Type B pancreatic cell (in vitro differentiated cells): ENCODE results near the gene PAGE3. TPM values are rescaled to one million over a fixed set of nuclear protein-coding genes. Genes with fewer than 3 reads are reported as not detected.

Experiments
- DNase-seq: peaks from one replicate; pipeline ENCODE4 v3.0.0; 2021; ENCODE audit warnings: mixed read lengths; ENCODE audit not compliant: unreplicated experiment; ENCODE audit errors: extremely low spot score
- H3K27ac Mint-ChIP-seq: 2 replicates; pipeline ENCODE4 v1.8.0; 2021; ENCODE audit warnings: mild to moderate bottlenecking, mixed read lengths
- H3K27me3 Mint-ChIP-seq: 2 replicates; pipeline ENCODE4 v1.8.0; 2021; ENCODE audit warnings: mixed read lengths
- H3K36me3 Mint-ChIP-seq: 2 replicates; pipeline ENCODE4 v1.8.0; 2021; ENCODE audit warnings: mixed read lengths
- H3K4me1 Mint-ChIP-seq: one replicate; pipeline ENCODE4 v1.8.0; 2021; ENCODE audit warnings: mixed read lengths; ENCODE audit not compliant: unreplicated experiment
- H3K4me3 Mint-ChIP-seq: 2 replicates; pipeline ENCODE4 v1.8.0; 2021; ENCODE audit warnings: mild to moderate bottlenecking, mixed read lengths
- H3K9me3 Mint-ChIP-seq: 2 replicates; pipeline ENCODE4 v1.8.0; 2021; ENCODE audit warnings: mixed read lengths
- long read RNA-seq: library from polyadenylated mRNA; unstranded; transcript quantifications from one replicate; pipeline ENCODE4 v2.0.0, GENCODE V29; 2020
- total RNA-seq: library from RNA; stranded (reverse); gene quantifications from 2 replicates; pipeline ENCODE4 v1.2.1, GENCODE V29; 2021; ENCODE audit warnings: low replicate concordance
- TF ChIP-seq, protein P1 (sequence below): fragments of 200-600 bp; sonication (generic); conservative IDR thresholded peaks from 2 replicates; pipeline ENCODE4 v1.5.0; 2021; ENCODE audit warnings: antibody characterized with exemption, mild to moderate bottlenecking

Gene PAGE3, protein sequence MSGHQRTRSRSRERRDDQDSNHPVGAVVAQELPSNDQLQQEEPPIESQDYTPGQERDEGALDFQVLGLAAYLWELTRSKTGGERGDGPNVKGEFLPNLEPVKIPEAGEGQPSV
- not detected in 2 replicates for total RNA-seq
- long read RNA-seq, result 0 reads

DNA sequence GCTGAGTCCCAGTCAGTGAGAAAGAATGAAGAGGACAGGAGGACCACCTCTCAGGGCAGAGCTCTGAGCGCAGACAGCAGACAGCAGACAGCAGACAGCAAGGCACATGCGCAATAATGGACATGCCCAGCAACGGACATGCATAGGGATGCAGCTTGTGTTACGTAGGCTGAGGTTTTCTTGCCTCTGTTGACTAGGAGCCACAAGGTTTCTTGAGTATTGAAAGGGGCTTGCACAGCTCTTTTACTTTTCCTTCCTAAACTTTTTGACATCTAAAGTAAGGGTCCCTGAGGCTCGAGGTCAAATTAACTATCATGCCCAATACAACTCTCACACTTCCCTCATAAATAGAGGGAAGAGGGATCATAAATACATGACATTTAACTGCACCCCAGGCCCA is at the start of gene PAGE3:
TSS of gene PAGE3 (minus strand) at position 101 of the 400 bp plus-strand sequence. CDS start 1,013 bp downstream, outside the sequence.
- Mint-ChIP-seq H3K4me1 (no peaks in the 10 kb centered on the region), H3K27ac (no peak within 1 kb of the TSS), H3K27me3 (no peaks in the 10 kb centered on the region), H3K9me3 (no peaks in the 10 kb centered on the region), H3K4me3 (no peak within 1 kb of the TSS), H3K36me3 (no peaks in the 10 kb centered on the region)
- TF ChIP-seq, protein P1, sequence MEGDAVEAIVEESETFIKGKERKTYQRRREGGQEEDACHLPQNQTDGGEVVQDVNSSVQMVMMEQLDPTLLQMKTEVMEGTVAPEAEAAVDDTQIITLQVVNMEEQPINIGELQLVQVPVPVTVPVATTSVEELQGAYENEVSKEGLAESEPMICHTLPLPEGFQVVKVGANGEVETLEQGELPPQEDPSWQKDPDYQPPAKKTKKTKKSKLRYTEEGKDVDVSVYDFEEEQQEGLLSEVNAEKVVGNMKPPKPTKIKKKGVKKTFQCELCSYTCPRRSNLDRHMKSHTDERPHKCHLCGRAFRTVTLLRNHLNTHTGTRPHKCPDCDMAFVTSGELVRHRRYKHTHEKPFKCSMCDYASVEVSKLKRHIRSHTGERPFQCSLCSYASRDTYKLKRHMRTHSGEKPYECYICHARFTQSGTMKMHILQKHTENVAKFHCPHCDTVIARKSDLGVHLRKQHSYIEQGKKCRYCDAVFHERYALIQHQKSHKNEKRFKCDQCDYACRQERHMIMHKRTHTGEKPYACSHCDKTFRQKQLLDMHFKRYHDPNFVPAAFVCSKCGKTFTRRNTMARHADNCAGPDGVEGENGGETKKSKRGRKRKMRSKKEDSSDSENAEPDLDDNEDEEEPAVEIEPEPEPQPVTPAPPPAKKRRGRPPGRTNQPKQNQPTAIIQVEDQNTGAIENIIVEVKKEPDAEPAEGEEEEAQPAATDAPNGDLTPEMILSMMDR, result no peak
- DNase-seq, result no peak

DNA sequence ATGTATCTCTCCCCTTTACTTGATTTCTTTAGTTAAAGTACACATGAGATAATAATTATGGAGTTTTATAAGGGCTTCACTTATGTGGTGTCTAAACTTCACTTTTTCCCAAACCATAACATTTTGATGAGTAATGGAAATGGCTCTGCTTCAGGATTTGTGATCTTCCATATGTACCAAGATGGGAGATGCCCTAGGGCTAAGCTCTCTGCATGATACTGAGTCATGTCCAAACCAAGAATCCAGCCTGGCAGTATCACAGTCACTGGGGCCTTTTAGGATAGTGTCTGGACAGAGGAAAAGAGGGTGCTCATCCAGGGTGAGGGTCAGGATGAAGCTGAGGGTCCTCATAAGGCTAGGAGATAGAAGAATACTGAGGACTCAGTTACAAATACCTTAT is 47.9 kb upstream of the PAGE3 start:
- no peaks in the 10 kb centered on the region for H3K4me1 Mint-ChIP-seq
- TF ChIP-seq, protein P1, result no peak
- no peaks in the 10 kb centered on the region for H3K36me3 Mint-ChIP-seq
- H3K9me3 Mint-ChIP-seq, result peaks cover 6% of the 10 kb centered on the region
- no peaks in the 10 kb centered on the region for H3K27me3 Mint-ChIP-seq
- no peak overlapping the region for H3K27ac Mint-ChIP-seq
- H3K4me3 Mint-ChIP-seq, result no peak overlapping the region
- DNase-seq, result no peak

DNA sequence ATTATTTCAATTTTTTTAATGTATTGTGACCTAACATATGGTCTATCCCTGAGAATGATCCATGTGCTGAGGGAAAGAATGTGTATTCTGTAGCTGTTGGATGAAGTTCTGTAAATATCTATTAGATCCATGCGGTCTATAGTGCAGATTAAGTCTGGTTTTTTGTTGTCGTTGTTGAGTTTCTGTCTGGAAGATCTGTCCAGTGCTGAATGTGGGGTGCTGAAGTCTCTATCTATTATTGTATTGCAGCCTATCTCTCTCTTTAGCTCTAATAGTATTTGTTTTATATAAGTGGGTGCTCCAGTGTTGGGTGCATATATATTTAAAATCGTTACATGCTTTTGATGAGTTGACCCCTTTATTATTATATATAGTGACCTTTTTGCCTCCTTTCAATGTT is 26.2 kb upstream of the PAGE3 start:
- TF ChIP-seq, protein P1, result no peak
- Mint-ChIP-seq H3K27ac (no peak overlapping the region), H3K9me3 (no peaks in the 10 kb centered on the region), H3K36me3 (no peaks in the 10 kb centered on the region), H3K4me3 (no peak overlapping the region), H3K4me1 (no peaks in the 10 kb centered on the region), H3K27me3 (no peaks in the 10 kb centered on the region)
- no peak for DNase-seq

DNA sequence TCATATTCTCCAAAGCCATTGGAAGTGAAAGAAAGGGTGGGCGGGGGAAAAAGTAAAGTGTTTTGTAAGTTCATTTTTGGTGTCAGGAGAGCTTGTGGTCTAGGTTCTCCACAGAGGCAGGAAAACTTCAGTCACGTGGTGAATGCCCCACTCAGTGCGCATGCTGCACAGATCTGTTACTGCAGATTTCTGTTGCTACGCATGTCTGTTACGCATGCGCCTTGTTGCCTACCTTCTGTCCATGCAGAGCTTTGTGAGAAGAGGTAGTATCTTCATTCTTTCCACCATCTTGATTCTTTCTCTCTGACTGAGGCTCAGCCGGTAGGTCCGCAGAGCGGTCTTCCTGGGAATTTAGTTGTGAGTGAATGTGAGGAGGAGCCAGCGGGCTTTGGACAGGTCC is 15.1 kb upstream of the PAGE3 start:
- Mint-ChIP-seq H3K4me1 (no peaks in the 10 kb centered on the region), H3K27ac (no peak overlapping the region), H3K27me3 (no peaks in the 10 kb centered on the region), H3K9me3 (no peaks in the 10 kb centered on the region), H3K36me3 (no peaks in the 10 kb centered on the region), H3K4me3 (no peak overlapping the region)
- TF ChIP-seq, protein P1, result no peak
- DNase-seq, result no peak

DNA sequence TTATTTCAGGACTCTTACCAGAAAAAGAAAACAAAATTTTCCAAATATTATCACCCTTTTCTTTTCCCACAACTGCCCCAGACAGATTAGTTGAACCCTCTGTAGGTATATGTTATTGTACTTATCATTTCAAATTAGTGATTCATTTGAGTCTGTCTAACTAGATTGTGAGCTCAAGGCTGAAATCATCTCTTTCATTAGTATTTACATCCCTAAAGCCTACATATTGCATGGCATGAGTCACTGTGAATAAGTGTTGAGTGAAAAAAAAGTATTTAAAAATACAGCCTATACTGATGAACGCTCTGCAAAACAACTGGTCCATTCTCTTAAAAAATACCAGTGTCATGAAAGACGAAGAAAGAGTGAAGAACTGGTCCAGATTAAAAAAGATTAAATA is 3.9 kb downstream of the PAGE3 start:
- TF ChIP-seq, protein P1, result no peak
- no peaks in the 10 kb centered on the region for H3K4me1 Mint-ChIP-seq
- no peaks in the 10 kb centered on the region for H3K36me3 Mint-ChIP-seq
- no peak overlapping the region for H3K4me3 Mint-ChIP-seq
- H3K27me3 Mint-ChIP-seq, result no peaks in the 10 kb centered on the region
- no peak overlapping the region for H3K27ac Mint-ChIP-seq
- no peaks in the 10 kb centered on the region for H3K9me3 Mint-ChIP-seq
- DNase-seq, result no peak

DNA sequence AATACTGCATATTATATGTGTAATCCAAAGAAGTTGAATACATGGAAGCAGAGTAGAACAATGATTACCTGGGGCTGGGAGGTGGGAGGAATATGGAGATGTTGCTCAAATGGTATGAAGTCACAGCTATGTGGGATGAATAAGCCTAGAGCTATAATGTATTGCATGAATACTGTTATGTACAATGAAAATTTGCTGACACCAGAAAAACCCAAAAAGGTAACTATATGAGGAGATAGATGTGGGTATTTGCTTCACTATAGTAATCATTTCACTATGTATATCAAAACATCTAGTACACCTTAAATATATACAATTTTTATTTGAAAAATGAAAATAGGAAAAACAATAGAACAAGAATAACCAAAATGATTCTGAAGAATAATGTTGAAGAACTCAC is 11.2 kb downstream of the PAGE3 start:
- no peaks in the 10 kb centered on the region for H3K9me3 Mint-ChIP-seq
- no peak for DNase-seq
- no peaks in the 10 kb centered on the region for H3K36me3 Mint-ChIP-seq
- TF ChIP-seq, protein P1, result no peak
- H3K4me1 Mint-ChIP-seq, result no peaks in the 10 kb centered on the region
- H3K27ac Mint-ChIP-seq, result no peak overlapping the region
- no peak overlapping the region for H3K4me3 Mint-ChIP-seq
- H3K27me3 Mint-ChIP-seq, result no peaks in the 10 kb centered on the region
